GM19438 (cell line): ENCODE results near the gene TBCD.
A peak's percentile ranks its signal among the peaks of the same experiment; 100 is the strongest.

ENCODE experiments used
- ATAC-seq: cut with Tn5 transposase; IDR thresholded peaks from one replicate; pipeline ENCODE4 v1.9.1; 2021; ENCODE audit warnings: low read depth; ENCODE audit not compliant: unreplicated experiment

The TBCD gene

GRCh38 chr17:82863941-82864712 is 112.3 kb downstream of the TBCD start:
- peak; percentile 85 for ATAC-seq

DNA sequence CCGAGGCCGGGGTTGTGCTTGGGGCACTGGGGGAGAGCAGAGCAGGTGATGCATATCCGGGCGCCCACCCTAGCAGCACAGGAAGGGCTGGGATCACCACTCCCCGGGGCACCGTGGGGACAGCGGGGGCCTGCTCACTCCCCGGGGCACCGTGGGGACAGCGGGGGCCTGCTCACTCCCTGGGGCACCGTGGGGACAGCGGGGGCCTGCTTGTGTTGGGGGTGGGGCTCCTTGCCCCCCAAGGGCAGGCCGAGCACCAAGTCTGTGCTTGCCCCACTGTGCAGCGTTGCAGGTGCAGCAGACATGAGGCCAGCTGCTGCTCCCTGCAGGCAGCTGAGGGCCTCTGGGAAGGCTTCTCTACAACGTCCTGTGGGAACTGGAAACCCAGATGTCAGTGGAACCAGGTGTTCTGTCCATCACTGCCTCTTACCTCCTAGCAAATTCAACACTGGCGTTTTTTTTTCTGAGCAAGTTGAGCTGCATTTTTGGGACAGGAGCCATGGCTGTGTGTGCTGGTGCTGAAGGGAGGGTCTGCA is 112.9 kb downstream of the TBCD start:
- ATAC-seq = no peak

GRCh38 chr17:82865274-82865673 is 113.4 kb downstream of the TBCD start:
- no peak for ATAC-seq

GRCh38 chr17:82865774-82866395 is 114.0 kb downstream of the TBCD start:
- ATAC-seq = no peak

DNA sequence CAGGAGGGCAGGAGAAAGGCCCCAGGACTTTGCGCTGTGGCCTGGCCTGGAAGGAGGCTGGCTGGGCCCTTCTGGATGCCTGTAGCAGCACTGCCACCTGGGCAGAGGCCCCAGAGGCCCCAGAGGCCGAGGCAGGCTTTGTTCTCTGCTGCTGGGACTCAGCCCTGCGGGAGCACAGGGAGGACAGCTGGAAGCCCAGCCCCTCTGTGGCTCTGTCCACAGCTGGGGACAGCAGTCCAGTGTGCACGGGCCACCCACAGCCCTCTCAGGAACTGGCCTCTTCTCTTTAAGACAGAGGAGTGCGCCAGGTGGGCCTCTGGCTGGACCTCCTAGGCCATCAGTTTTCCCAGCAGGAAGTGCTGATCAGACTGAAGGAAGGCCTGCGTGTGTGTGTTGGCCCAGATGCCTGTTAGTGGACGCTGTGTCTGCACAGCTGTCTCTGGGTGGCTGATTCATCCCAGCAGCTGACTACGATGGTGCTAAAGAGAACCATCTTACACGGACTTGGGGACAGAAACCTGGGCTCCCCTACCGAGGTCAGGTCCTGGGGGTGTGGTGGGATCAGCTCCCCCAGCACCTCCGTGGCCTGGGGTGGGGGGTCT is 114.8 kb downstream of the TBCD start:
- no peak for ATAC-seq

GRCh38 chr17:82867763-82868325 is 116.0 kb downstream of the TBCD start:
- ATAC-seq = no peak

- ATAC-seq = no peak
Measured at GRCh38 chr17:82868715-82869131, 116.9 kb downstream of the TBCD start.

DNA sequence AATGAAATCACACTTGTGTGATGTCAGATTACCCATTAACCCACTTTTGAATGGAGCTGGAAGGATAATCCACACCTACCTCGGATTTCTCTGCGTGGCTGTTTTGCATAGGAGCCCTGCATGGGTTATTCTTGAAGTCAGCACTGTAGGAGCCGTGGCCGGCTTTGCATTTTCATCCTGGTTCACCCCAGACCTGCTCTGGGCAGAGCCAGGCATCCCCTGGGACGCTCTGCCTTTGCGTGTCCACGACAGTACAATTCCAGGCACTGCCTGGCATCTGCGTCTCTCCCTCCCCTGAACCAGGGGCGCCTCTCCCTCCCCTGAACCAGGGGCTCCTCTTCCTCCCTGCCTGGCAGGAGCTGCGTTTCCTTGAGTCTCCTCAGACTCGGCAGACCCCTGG is 117.7 kb downstream of the TBCD start:
- no peak for ATAC-seq

DNA sequence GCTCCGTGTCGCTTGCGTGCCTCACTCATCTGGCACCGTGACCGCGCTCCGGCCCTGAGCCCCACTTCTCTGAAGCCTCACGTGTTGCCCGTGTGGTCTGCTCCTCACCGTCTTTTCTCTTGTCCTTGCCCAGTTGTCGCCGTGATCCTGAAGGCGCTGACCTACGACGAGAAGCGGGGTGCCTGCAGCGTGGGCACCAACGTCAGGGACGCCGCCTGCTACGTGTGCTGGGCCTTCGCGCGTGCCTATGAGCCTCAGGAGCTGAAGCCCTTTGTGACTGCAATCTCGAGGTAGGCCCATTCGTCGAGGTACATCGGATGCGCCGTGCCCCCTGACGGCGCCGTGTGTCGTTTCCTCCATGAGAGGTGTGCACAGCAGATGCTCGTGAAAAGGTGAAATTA is 118.2 kb downstream of the TBCD start:
- ATAC-seq = no peak

DNA sequence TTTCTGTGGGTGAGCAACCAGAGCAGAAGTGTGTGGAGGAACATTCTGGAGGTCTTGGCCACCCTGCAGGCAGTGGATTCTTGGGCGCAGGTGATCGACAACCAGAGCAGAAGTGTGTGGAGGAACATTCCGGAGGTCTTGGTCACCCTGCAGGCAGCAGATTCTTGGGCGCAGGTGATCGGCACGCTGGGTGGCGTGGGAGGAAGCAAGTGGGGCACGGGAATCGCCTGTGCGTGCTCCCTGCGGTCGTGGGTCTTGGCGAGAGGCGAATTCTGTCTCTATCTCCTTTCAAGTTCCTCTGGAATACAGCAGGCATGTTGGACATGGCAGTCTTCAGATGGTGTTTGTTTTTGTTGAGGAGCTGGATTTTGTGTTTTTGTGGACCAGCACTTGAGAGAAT is 118.7 kb downstream of the TBCD start:
- ATAC-seq = no peak

GRCh38 chr17:82871056-82871775 is 119.4 kb downstream of the TBCD start:
- peak; percentile 83 for ATAC-seq

- ATAC-seq = no peak
Measured at GRCh38 chr17:82871776-82872561, 120.1 kb downstream of the TBCD start.

DNA sequence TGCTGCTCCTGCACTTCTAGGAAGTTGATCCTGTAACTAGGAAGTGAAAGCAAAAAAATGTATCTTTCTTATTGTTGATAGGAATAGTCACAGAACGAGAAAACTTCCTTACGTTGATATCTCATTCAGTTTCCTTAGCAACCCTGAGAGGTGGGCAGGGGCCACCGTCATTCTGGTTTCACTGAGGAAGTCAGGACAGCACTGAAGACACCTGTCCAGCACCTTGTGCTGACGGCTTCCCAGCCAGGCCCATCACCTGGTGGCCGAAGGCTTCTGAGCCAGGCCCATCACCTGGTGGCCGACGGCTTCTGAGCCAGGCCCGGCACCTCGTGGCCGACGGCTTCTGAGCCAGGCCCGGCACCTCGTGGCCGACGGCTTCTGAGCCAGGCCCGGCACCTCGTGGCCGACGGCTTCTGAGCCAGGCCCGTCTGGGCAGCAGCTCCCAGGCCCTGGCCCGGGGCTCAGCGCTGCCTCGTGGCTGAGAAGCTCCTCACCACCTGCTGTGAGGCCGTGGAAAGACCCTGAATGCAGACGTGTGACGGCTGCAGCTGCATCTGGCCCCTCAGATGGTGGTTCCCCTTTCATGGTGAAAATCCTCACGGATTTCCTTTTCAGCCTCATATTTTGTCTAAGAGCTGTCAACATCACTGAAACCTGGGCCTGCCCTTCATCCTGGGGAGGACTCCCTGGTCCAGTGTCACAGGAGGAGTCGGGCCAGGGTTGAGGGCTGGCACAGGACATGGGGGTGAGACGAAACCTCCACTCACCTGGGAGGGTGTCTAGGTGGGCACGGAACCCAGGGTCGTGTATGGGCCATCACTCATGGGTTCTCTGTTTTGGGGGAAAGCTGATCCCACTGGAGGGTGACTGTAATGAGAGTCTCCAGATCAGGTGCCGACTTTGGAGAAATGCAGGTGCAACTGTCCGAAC is 121.0 kb downstream of the TBCD start:
- no peak for ATAC-seq

DNA sequence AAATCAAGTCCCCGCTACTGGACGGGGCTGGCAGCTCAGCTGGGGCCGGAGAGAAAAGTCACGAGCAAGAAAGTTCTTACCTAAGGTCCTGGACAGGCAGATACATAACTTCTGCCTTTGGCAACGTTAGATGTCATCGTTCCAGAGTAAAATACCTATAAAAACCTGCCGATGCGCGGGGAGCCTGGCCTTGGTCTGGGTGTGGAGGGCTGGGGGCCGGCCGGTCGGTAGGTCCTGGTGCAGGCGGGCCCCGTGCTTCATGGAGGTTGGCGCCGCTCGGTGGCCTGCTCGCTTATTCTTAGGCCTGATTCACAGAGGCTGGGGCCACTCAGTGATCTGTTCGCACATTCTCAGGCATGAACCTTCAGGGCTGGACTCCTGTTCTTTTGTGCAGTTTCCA is 121.7 kb downstream of the TBCD start:
- ATAC-seq = no peak

GRCh38 chr17:82874011-82874835 is 122.4 kb downstream of the TBCD start:
- no peak for ATAC-seq

- no peak for ATAC-seq
Measured at GRCh38 chr17:82875407-82875856, 123.6 kb downstream of the TBCD start.

GRCh38 chr17:82876149-82876548 is 124.3 kb downstream of the TBCD start:
- no peak for ATAC-seq
